ENCODE data around the gene TOMM40. TPM values are rescaled to one million over a fixed set of nuclear protein-coding genes. Genes with fewer than 3 reads are reported as not detected.

The TOMM40 gene
- total and polyA plus RNA-seq, 9 of the 15 experiments (the other 6 are each of a cell fraction or from before 2014, with no cell fraction given): 0.89 to 290 (median 160) TPM

DNA sequence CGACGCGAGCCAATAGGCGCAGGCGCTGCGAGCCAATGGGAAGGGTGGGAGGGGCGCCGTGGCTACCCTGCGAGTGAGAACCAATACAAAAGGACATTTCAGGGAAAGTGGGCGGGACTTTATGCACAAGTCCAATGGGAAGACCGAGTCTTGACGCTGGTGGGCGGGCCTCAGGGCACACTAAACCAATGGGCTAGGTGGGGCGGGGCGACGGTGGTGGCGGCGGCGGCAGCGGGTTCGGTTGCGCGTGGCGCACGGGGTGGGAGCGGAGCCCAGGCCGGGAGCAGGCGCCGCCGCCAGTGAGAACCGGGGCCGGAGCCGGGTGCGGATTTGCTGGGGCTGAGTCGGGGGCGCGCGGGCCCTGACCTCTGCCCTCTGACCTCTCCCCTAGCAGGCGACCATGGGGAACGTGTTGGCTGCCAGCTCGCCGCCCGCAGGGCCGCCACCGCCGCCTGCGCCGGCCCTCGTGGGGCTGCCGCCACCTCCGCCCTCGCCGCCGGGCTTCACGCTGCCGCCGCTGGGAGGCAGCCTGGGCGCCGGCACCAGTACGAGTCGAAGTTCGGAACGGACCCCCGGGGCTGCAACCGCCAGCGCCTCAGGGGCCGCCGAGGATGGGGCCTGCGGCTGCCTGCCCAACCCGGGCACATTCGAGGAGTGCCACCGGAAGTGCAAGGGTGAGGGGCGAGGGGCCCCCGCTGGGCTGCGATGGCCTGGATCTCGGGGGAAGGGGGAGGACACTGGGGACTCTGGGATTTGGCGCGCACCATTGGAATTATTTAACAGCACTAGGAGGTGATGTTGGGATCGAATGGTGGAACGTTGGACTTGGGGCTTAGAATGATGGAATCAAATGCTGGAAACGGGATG is at the start of gene TOMM40 (continued):
- TF ChIP-seq CCAR2 (IDR thresholded peaks at IDR 0.05; ENCODE audit: low read depth, low read length) (no peak), SP2 (IDR thresholded peaks at IDR 0.05; ENCODE audit: extremely low read depth, low read depth, low read length, poor library complexity, severe bottlenecking) (peak; percentile 90), ZZZ3 (IDR thresholded peaks at IDR 0.05) (no peak), KLF1 (tag; IDR thresholded peaks at IDR 0.05) (0 out of 2 replicates have a peak, but pooled peaks have one; percentile 39), ARHGAP35 (IDR thresholded peaks at IDR 0.05; ENCODE audit: partially characterized antibody) (no peak), NCOA4 (IDR thresholded peaks at IDR 0.05; ENCODE audit: partially characterized antibody) (no peak), MTA3 (IDR thresholded peaks at IDR 0.05; ENCODE audit: borderline replicate concordance) (no peak), ZC3H4 (CRISPR knock-in tag; IDR thresholded peaks at IDR 0.05; ENCODE audit: borderline replicate concordance) (no peak), ATF1 (CRISPR knock-in tag; IDR thresholded peaks at IDR 0.05) (no peak), ATF1 (tag; IDR thresholded peaks at IDR 0.05) (peak; percentile 70), CBX8 (IDR thresholded peaks at IDR 0.05; ENCODE audit: borderline replicate concordance, extremely low read depth, low read depth, low read length, poor library complexity, severe bottlenecking) (no peak), ZNF121 (CRISPR knock-in tag; conservative IDR thresholded peaks at IDR 0.05) (no peak), SMC3 (conservative IDR thresholded peaks at IDR 0.05; ENCODE audit: insufficient read depth, low read depth, low read length) (0 out of 2 replicates have a peak, but pooled peaks have one; percentile 1), TCFL5 (CRISPR knock-in tag; conservative IDR thresholded peaks at IDR 0.05) (no peak), ETS1 (conservative IDR thresholded peaks at IDR 0.05; ENCODE audit: control insufficient read depth, low read depth, low read length) (peak; percentile 79), ZFX (CRISPR knock-in tag; IDR thresholded peaks at IDR 0.05) (peak; percentile 51; the same call in 1 of the 2 replicates), POLR2A (conservative IDR thresholded peaks at IDR 0.05) (peak; percentile 67), PYGO2 (tag; IDR thresholded peaks at IDR 0.05) (no peak)
- TF ChIP-seq, protein P1, sequence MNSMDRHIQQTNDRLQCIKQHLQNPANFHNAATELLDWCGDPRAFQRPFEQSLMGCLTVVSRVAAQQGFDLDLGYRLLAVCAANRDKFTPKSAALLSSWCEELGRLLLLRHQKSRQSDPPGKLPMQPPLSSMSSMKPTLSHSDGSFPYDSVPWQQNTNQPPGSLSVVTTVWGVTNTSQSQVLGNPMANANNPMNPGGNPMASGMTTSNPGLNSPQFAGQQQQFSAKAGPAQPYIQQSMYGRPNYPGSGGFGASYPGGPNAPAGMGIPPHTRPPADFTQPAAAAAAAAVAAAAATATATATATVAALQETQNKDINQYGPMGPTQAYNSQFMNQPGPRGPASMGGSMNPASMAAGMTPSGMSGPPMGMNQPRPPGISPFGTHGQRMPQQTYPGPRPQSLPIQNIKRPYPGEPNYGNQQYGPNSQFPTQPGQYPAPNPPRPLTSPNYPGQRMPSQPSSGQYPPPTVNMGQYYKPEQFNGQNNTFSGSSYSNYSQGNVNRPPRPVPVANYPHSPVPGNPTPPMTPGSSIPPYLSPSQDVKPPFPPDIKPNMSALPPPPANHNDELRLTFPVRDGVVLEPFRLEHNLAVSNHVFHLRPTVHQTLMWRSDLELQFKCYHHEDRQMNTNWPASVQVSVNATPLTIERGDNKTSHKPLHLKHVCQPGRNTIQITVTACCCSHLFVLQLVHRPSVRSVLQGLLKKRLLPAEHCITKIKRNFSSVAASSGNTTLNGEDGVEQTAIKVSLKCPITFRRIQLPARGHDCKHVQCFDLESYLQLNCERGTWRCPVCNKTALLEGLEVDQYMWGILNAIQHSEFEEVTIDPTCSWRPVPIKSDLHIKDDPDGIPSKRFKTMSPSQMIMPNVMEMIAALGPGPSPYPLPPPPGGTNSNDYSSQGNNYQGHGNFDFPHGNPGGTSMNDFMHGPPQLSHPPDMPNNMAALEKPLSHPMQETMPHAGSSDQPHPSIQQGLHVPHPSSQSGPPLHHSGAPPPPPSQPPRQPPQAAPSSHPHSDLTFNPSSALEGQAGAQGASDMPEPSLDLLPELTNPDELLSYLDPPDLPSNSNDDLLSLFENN (IDR thresholded peaks at IDR 0.05; ENCODE audit: low read depth in 2 of 2, low read length in 2 of 2): no peak; a peak in 1 of 4 replicates
- TF ChIP-seq, protein P2, sequence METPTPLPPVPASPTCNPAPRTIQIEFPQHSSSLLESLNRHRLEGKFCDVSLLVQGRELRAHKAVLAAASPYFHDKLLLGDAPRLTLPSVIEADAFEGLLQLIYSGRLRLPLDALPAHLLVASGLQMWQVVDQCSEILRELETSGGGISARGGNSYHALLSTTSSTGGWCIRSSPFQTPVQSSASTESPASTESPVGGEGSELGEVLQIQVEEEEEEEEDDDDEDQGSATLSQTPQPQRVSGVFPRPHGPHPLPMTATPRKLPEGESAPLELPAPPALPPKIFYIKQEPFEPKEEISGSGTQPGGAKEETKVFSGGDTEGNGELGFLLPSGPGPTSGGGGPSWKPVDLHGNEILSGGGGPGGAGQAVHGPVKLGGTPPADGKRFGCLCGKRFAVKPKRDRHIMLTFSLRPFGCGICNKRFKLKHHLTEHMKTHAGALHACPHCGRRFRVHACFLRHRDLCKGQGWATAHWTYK (CRISPR knock-in tag; IDR thresholded peaks at IDR 0.05): 0 out of 2 replicates have a peak, but pooled peaks have one; percentile 23
- TF ChIP-seq, protein P3, sequence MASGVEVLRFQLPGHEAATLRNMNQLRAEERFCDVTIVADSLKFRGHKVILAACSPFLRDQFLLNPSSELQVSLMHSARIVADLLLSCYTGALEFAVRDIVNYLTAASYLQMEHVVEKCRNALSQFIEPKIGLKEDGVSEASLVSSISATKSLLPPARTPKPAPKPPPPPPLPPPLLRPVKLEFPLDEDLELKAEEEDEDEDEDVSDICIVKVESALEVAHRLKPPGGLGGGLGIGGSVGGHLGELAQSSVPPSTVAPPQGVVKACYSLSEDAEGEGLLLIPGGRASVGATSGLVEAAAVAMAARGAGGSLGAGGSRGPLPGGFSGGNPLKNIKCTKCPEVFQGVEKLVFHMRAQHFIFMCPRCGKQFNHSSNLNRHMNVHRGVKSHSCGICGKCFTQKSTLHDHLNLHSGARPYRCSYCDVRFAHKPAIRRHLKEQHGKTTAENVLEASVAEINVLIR (CRISPR knock-in tag; IDR thresholded peaks at IDR 0.05): peak; percentile 58

All from K562 (cell line).